T-helper 2 cell (primary cell): ENCODE measurements around the gene TRIM45.
"Not testable (repeated sequence)": the region's sequence is repeated elsewhere in the genome, so short reads cannot be mapped to it uniquely, and the experiment has no call there.

ENCODE experiments used
- DNase-seq, 5 experiments: peaks; one replicate each; pipeline versions ENCODE4 v3.0.0 to v3.0.0-alpha.2; 2012 to 2022

The TRIM45 gene

DNA sequence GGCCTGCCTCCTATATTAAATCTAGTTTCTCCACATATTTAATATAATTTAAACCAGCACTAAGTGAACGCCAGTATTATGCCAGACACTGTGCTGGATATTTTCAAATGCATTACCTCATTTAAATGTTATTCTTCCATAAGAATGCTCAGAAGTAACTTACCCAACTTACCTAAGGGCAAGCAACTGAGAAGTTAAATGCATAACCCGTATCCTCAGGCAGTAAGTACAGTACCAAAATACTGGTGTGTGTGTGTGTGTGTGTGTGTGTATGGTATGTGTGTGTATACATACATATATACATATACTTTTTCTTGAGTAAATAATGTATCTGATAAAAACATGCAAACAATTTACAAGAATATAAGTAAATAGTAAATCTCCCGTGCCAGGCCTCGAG lies 9.0 kb upstream of the TRIM45 start:
- no peak for DNase-seq

DNA sequence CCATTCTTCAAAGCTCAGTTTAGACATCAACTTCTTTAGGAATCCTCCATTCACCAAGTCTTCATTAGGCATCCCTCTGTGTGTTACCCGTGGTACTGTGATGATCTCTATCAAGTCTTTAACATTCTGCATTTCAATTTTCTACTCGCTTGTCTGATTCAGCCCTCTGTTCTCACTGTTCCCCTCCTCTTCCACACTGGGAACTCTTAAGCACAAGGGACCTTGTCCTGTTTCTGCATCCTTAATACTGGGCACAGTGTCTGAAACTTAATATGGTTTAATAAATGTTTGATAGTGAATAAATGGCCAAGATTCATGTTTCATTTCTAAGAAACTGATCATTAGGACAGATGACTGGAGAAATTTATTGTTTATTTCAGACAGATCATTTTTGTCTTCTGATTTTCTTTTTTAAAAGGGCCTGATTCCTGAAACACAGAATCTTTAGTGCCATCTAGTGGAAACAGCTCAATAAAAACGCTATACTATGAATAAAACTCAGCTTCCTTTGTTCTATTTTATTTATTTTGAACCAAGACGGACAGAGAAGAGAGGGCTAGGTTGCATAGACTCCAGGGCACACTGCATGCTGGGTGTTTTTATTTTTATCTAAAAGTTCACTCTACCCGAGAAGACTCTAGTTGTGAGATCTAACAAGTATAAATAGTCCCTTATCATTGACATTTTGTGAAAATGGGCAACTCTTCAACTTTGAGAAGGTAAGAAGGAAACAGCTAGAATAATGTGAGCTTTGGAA lies 7.0 kb upstream of the TRIM45 start:
- DNase-seq: peak in 2 of 5 experiments; percentile 6 to 41

DNA sequence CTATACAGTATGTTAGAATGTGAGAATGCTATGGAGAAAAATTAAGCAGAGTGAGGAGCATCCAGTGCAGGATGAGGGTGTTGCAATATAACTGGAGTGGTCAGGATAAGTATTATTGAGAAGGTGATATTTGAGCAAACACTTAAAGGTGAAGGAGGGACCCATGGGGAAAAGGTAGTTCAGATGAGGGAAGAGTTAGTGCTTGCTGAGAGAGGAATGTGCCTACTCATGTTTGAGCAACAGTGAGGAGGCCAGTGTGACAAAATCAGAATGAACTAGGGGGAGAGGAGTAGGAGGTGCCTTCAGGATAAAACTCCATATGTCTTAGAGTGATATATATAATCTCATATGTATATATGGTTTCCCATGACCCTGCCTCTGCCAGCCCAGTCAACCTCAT lies 6.2 kb upstream of the TRIM45 start:
- DNase-seq: no peak

DNA sequence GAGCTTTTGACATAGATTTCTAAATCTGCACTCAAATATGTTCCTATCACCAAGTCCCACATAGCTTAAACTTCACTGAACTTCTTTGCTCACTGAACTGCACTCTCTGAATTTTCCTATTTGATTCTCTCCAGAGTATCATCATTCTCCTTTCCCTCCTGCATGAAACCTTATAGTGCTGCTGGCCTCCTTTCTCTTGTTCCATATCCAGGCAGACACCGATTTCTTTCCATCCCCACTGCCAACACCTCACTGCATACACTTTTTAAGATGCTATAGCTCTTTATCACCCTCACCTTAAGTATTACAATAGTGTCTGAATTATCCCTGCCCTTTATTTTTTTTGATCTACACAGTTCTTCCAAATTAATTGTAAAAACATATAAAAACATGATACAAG lies 3.1 kb upstream of the TRIM45 start:
- DNase-seq: no peak

DNA sequence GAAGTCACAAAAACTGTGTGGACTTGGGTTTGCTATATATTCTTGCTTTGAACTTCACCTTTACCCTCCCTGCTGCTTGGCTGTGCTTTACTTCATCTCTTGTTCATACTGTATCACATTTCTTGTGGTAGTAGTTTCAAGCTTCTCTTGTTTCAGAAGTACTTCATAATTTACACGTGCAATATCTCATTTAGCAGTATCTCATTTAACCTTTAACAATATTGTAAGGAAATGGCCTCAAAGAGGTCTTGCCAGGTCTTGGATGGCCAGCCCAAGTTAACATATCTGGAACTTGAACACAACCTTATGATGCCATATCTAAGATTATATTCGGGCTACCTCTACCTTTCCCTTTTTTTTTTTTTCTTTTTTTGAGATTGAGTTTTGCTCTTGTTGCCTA lies 1.7 kb upstream of the TRIM45 start:
- DNase-seq: no peak

DNA sequence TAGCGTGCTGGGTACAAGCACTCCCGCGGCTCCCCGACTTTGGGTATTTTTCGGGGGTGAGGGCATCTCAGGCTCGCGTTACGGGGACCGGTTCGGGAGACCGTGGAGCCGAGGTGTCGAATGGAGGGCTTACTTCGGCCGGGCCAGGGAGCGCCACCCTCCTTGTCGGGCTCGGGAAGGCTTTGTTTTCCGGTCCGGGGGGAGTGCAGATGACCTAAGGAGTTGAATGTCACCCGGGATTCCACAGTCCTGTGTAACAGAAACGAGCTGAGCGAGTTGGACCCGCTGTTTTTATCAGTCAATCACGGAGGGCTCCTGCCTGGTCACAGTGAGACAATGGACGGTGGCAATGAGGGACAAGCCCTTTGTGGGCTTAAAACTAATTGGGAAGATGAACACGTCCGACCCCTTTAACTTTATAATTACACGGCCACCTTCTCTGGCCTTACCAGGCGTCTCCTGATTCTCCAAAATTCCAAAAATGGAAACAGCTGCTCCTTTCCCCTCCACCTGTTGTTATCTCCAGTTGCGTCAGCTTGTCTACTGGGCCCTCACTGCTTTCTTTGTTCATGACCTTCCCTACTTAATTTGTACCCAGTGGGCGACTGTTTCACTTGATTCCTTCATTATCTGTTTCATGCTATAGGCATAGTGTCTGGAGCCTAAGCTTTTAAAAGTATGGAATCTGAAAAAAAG lies 929 bp upstream of the TRIM45 start:
- DNase-seq: no peak

DNA sequence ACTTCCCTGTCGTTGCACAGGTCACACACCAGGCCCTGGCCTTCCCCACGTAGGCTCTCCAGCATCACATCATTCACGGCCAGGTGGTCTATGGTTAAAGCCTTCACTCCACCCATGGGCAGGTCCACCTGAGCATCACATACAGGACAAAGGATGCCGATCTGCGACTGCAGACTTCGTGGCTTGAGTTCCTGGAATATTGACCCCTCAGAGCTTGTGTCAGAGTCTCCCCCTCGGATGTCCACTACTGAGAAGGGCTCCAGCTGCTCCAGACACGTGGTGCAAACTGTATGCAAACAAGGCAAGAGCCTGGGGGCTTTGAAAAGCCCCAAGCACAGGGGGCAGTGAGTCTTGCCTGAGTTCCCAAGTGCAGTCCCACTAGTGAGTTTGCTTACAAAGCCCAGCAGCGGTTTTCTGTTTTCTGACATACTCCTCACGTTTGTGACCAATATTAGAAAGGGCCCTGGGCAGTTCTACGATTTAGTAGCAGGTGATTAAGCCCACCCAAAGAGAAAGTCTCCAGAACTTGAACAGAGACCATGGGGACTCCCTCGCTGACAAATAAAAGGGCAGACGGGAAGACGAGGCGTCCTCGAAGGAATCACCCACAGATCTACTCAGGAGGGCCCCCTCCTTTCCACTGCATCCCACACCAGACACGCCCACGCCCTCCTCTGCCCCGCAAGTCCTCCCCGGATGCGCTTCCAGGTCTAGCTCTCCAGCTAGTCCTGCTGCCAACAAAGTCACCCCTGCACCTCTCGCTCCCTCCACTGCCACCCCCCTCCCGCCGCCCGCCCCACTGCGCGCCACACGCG lies 568 bp downstream of the TRIM45 start:
- no peak for DNase-seq

DNA sequence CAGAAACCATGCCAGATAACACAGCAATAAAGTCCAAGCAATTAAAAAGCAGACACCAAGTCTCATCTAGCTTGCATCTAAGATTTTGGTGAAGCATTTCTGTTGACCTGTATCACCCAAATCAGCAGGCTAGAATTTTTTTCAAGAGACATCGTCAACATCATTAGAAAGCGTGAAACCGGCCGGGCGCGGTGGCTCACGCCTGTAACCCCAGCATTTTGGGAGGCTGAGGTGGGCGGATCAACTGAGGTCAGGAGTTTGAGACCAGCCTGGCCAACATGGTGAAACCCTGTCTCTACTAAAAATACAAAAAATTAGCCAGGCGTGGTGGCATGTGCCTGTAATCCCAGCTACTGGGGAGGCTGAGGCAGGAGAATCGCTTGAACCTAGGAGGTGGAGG lies 2.4 kb downstream of the TRIM45 start:
- not testable (repeated sequence) for DNase-seq

DNA sequence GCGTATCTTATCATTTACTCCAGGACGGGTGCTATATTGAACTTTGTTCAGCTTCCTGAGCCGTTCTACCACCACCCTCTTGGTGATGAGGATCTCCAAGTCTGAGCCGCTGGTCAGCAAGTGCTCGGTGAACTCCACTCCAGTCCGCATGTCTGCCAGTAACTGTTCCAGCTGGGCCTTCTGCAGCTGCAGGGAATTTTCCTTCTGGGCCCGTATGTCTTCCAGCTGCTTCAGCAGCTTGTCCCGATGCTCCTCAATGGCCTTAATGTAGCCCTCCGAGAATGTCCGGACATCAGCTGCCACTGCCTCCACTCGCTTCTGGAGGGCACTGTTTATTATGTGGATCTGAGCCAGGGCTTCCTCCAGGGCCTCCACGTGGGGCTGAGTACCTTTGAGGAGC lies 3.4 kb downstream of the TRIM45 start:
- DNase-seq: no peak

DNA sequence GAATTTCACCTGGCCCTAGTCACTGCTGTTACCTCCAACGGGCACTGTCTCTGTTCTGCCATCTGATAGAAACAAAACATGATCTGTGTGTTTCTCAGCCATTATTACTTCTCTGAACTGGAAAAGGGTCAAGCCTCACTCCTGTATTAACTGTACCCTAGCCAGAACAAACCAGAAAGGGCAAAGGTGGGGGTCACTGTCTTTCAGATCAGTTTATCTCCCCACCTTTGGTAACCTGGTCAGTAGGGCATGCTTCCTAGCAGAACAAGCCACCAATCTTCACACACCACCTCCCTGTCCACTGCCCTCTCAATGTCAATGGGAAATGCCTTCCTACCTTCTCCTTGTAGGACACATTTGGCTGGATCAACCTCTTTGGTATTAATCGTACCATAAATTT lies 3.9 kb downstream of the TRIM45 start:
- no peak for DNase-seq

DNA sequence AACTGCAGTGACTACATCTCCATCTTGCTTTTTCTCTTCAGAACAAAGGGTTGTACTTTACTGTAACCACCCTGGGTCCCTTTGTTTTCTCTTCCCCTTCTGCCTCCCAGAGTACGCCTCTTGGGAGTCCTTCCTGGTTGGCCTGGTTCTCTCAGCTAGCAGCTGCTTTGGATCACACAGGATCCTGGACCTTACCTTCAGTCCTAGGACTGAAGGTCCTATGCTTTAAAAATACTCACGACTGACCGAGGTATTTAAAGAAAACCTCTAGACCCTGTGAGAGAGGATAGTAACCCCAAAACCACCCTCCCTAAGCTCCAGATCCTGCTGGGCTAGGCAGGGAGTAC lies 4.8 kb downstream of the TRIM45 start:
- DNase-seq: no peak

DNA sequence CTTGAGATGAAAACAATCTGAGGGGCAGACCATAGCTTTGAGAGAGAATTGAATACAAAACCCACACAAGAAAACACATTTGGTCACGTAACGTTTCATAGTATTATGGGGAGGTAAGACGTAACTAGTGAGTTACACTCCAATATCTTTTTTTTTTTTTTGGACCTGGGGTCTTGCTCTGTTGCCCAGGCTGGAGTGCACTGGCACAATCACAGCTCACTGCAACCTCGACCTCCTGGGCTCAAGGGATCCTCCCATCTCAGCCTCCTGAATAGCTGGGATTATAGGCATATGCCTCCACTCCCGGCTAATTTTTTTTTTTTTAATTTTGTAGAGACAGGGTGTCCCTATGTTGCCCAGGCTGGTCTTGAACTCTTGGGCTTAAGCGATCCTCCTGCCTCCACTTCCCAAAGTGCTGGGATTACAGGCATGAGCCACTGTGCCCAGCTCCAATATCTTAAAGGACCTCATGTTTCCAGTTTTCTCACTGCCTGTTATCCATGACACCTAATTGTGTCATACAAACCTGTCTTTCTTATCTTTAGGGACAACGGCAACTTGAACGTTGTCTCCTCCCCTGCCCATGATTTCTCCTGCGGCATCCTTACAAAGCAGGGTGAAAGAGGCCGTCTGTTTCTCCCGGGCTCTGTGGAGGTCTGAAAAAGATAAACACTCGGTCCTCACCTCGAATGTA lies 5.3 kb downstream of the TRIM45 start:
- DNase-seq: no peak

DNA sequence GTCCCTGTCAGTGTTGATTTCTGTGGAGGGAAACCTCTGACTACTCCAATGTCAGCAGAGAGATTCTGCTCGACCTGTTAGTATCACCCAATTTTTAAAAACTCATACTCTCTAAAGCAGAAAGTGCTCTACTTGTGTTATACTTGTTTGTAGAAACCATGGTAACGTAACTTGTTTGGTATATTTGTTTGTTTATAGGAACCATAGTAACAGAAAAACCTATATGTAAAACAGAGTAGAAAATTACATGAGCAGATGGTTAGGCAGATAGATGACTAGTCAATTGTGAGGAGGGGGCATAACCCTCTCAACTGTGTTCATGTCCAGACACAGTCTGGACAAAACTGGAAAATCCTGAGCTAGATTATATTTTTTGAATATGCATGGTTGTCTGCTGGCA lies 6.7 kb downstream of the TRIM45 start:
- no peak for DNase-seq

DNA sequence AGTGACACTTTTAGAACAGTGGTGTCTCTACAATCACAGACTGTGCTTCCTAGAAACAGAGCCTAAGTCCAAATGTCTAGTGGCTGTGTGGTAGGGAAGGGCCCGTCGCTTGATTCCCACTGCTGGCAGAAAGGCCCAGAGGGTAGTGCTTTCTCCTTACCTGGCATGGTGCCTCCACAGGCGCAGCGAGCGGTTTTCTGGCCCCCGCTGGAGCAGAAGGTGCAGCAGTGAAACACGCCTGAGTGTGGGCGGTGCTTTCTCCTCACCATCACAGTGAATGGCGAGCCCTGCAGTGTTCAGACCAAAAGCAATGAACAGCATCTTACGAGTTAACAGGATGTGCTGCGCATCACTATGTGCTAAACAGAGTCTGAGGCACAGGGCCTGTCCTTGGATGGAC lies 8.3 kb downstream of the TRIM45 start:
- no peak for DNase-seq

DNA sequence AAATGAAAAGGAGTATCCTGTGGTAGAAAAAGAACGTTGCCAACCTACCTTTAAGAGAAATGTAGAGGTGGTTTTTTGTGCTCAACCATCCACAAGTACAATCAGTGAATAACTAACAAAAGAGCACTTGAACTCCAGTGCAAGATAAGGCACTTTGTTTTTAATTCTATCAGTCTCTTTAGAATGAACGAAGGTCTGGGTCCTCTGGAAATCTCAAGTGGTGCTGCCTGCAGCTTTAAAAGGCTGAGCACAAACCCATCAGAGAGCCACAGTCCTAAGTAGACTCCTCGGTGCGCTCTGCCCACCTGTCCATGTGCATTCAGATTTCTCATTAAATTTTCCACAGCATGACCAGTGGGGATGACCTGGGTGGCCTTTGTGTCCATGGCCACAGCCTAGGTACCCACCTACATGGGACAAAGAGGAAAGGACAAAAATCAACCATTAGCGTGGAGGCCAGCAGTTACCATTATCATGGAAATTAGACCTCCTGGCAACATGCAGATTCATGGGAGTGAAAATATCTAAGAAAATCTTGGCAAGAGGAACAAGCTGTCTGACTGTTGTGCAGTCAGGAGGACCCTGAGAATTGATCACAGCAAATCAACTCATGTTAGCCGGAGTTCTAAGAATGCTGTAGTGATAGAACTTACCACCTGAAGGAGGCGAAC lies 9.4 kb downstream of the TRIM45 start:
- DNase-seq: no peak

DNA sequence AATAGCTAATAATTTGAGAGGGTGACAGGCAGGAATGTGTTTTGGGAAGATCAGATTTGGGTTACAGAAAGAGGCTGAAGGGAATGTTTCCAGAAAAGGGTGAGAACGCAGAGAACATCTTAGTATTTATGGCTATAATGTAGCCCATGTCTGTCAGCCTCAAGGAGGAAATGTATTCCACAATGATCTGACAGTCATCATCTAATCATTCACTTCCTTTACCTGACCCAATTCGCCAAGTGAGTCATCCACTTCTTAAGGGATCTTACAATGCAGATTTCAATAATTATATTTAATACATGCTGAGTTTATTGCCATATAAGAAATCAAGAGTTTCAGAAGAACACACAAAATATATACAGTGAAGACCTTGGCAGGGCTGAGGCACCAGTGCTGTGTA lies 10.8 kb downstream of the TRIM45 start:
- DNase-seq: no peak

DNA sequence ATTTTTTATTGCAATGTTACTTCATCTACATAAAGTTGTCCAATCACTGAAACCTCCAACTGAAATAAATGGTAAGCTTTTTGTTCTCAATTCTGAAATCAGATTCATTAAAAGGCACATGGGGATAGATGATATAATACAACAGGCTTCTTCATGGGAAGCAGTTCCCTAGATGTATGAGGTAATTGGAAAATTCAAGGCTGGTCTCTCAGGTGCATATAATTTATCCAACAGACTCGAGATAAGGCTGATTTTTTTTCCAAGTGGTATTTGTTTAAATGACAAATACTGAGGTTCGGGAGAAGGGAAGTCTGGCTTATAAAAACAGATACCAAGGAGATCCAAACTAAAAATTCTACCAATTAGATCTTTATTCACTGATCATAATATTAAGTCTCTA lies 14.2 kb downstream of the TRIM45 start:
- DNase-seq: no peak

DNA sequence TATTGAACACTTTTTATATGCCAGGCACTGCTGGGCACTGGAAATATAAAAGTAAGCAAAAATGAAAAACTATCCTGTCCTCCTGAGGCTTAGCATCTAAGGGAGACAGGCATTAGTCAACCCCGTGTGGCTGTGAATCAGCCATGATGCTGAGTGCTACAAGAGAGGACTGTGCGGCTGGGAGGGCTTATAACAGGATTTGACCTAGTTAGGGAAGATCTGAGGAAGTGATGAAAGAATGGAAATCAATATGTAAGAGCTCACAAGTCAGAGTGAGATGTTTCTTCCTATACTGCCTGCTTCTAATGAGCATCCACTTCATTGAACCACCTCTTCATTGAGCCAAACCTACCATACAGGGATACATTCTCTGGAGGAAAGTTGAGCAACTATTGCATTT lies 15.1 kb downstream of the TRIM45 start:
- DNase-seq: no peak

DNA sequence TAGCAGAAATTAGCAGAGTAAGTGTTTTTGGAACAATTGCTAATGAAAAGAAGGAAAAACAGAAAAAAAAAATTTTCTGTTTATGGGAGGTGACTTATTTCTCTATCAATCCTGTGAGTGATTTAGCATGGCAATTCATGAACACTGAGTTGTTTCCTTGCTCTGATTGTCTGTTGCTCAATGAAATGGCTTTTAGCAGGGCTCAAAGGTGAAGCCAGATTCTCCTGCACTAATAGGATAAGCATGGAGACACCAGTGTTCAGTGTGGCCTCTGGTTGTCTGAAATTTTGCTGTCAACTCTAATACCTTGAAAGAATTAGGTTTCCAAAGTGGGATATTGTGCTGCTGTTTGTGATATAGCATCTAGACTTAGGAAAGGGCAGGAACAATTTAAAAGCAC lies 15.8 kb downstream of the TRIM45 start:
- DNase-seq: no peak

DNA sequence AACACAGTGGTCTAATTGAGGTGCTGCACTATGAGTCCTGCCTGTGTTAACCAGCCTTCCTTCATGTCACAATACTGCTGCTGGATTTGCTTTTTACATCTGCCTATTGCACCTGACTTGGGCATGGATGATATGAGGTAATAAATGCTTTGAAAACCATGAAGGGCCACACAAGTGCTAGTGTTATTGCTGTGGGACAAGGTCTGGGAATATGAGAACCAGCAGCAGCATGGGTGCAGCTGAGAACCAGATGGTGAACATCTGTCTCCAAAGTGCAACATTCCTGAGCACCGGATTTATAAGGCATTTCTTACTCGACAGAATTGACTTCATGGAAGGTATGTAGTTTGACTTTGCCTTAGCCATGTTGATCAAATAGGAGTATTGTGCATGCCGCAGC lies 16.6 kb downstream of the TRIM45 start:
- no peak for DNase-seq

DNA sequence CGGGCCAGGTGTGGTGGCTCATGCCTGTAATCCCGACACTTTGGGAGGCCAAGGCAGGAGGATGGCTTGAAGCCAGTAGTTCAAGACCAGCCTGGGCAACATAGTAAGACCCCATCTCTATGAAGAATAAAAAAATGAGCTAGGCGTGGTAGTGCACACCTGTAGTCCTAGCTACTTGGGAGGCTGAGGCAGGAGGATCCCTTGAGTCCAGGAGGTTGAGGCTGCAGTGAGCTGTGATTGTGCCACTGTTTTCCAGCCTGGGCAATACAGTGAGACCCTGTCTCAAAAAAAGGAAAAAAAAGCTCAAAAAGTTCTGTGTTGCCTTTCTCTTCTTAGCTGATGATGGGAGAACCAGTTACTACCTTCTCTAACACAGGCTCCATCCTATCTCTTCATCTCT lies 19.7 kb downstream of the TRIM45 start:
- not testable (repeated sequence) for DNase-seq

DNA sequence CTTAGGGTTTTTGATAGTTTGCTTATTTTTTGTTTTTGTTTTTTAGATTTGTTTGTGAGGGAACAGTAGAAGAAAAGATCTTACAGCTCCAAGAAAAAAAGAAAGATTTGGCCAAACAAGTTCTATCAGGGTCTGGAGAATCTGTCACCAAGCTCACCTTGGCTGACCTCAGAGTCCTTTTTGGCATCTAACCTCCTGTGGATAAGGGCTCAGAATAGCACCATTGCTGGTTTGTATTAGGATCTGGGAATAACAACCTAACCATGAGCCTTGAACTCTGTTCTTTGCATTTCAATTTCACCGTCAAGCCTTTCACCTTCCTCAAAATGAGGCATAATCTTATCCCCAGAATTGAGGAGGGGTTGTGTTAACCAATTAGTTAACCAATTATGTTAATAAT lies 20.2 kb downstream of the TRIM45 start:
- no peak for DNase-seq
